DMS53 (cell line): ENCODE data around the gene OSBPL8.
"Not testable (repeated sequence)": the region's sequence is repeated elsewhere in the genome, so short reads cannot be mapped to it uniquely, and the experiment has no call there.

ENCODE experiments used
- DNase-seq: peaks from one replicate; lab custom pipeline; 2025; lab: John Stamatoyannopoulos, UW

The OSBPL8 gene

GRCh38 chr12:76348079-76348901, 211.3 kb downstream of the OSBPL8 start, which contains the start of gene BBS10:
BBS10 (minus strand) TSS chr12:76348415; CDS start chr12:76348358, 57 bp downstream.
- peak; percentile 98 for DNase-seq

GRCh38 chr12:76346798-76347420, 212.7 kb downstream of the OSBPL8 start:
- peak; percentile 64 for DNase-seq

- no peak for DNase-seq
Observed at GRCh38 chr12:76346236-76346635, 213.3 kb downstream of the OSBPL8 start.

GRCh38 chr12:76345569-76345968, 214.0 kb downstream of the OSBPL8 start:
- no peak for DNase-seq

GRCh38 chr12:76341436-76342030, 218.0 kb downstream of the OSBPL8 start:
- no peak for DNase-seq

- DNase-seq = no peak
Observed at GRCh38 chr12:76340680-76341435, 218.7 kb downstream of the OSBPL8 start.

GRCh38 chr12:76337583-76337982, 222.0 kb downstream of the OSBPL8 start:
- DNase-seq = no peak

- DNase-seq = no peak
Observed at GRCh38 chr12:76332606-76333005, 227.0 kb downstream of the OSBPL8 start.

GRCh38 chr12:76329606-76330005, 230.0 kb downstream of the OSBPL8 start:
- no peak for DNase-seq

- DNase-seq = no peak
Observed at GRCh38 chr12:76329159-76329558, 230.4 kb downstream of the OSBPL8 start.

GRCh38 chr12:76319595-76320319, 239.8 kb downstream of the OSBPL8 start:
- not testable (repeated sequence) for DNase-seq

GRCh38 chr12:76318773-76319594, 240.6 kb downstream of the OSBPL8 start:
- DNase-seq = peak; percentile 39

- no peak for DNase-seq
Observed at GRCh38 chr12:76317976-76318375, 241.6 kb downstream of the OSBPL8 start.

- DNase-seq = no peak
Observed at GRCh38 chr12:76316468-76316867, 243.1 kb downstream of the OSBPL8 start.

- DNase-seq = peak; percentile 37
Observed at GRCh38 chr12:76313299-76313698, 246.3 kb downstream of the OSBPL8 start.

- no peak for DNase-seq
Observed at GRCh38 chr12:76312315-76312714, 247.3 kb downstream of the OSBPL8 start.

GRCh38 chr12:76311796-76312195, 247.8 kb downstream of the OSBPL8 start:
- no peak for DNase-seq

GRCh38 chr12:76310110-76310509, 249.5 kb downstream of the OSBPL8 start:
- peak; percentile 29 for DNase-seq

- DNase-seq = no peak
Observed at GRCh38 chr12:76308866-76309265, 250.7 kb downstream of the OSBPL8 start.

- DNase-seq = no peak
Observed at GRCh38 chr12:76307083-76307482, 252.5 kb downstream of the OSBPL8 start.
